ENCODE results near the gene EGR1.

The EGR1 gene

DNA sequence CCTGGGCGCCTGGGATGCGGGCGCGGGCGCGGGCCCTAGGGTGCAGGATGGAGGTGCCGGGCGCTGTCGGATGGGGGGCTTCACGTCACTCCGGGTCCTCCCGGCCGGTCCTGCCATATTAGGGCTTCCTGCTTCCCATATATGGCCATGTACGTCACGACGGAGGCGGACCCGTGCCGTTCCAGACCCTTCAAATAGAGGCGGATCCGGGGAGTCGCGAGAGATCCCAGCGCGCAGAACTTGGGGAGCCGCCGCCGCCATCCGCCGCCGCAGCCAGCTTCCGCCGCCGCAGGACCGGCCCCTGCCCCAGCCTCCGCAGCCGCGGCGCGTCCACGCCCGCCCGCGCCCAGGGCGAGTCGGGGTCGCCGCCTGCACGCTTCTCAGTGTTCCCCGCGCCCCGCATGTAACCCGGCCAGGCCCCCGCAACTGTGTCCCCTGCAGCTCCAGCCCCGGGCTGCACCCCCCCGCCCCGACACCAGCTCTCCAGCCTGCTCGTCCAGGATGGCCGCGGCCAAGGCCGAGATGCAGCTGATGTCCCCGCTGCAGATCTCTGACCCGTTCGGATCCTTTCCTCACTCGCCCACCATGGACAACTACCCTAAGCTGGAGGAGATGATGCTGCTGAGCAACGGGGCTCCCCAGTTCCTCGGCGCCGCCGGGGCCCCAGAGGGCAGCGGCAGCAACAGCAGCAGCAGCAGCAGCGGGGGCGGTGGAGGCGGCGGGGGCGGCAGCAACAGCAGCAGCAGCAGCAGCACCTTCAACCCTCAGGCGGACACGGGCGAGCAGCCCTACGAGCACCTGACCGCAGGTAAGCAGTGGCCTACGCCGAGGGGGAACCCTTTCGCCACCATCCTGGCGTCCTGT, at the start of gene EGR1:
Gene EGR1, plus strand, starts transcription at position 219 of the 864 bp plus-strand sequence. Its CDS starts 283 bp downstream, at position 502.
- H3K27ac ChIP-seq (ENCODE audit: low read depth, low read length, poor library complexity, severe bottlenecking) = peak within 1 kb of the TSS; percentile 70
- no peaks in the 10 kb centered on the region for H3K79me2 ChIP-seq (ENCODE audit: insufficient read depth, low read length)
- peak within 1 kb of the TSS; percentile 68 for H2AFZ ChIP-seq (ENCODE audit: low read length)

DNA sequence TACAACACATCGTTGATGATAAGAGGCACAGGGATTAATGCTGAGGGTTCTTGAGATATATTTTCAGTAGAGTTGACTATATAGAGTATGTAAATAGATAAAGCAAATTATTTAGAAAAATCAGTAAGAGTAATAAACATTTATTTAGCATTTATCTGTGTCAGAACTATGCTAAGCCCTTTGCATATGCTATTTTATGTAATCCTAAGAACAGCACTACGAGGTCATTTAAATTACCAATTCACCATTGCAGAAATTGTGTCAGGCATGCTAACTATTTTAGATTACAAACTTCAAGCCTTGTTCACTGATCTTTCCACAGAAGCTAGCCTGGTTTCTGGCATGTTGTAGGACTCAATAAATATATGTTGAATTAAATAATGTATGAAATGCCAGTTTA, 46.8 kb upstream of the EGR1 start:
- Histone ChIP-seq H3K36me3 (ENCODE audit: insufficient read depth, low read length) (peaks cover 85% of the 10 kb centered on the region), H4K20me1 (ENCODE audit: insufficient read depth, low read length) (no peaks in the 10 kb centered on the region), H3K4me1 (ENCODE audit: insufficient read depth, low read length, severe bottlenecking) (no peaks in the 10 kb centered on the region), H3K9ac (ENCODE audit: low read length) (no peak overlapping the region), H3K27ac (ENCODE audit: low read depth, low read length, poor library complexity, severe bottlenecking) (no peak overlapping the region), H3K4me3 (ENCODE audit: low read depth, low read length, poor library complexity, severe bottlenecking) (no peak overlapping the region), H2AFZ (ENCODE audit: low read length) (no peak overlapping the region), H3K4me2 (ENCODE audit: low read length) (no peak overlapping the region), H3K9me3 (ENCODE audit: low read length) (no peaks in the 10 kb centered on the region), H3F3A (ENCODE audit: insufficient read depth, low read length) (no peaks in the 10 kb centered on the region), H3K9me2 (ENCODE audit: low read depth, low read length) (no peaks in the 10 kb centered on the region), H3K27me3 (ENCODE audit: insufficient read depth, low read length) (no peaks in the 10 kb centered on the region), H3K79me2 (ENCODE audit: insufficient read depth, low read length) (no peaks in the 10 kb centered on the region)
- TF ChIP-seq EZH2 (IDR thresholded peaks at IDR 0.05; ENCODE audit: borderline replicate concordance, low read length) = no peak
- TF ChIP-seq, protein P1, sequence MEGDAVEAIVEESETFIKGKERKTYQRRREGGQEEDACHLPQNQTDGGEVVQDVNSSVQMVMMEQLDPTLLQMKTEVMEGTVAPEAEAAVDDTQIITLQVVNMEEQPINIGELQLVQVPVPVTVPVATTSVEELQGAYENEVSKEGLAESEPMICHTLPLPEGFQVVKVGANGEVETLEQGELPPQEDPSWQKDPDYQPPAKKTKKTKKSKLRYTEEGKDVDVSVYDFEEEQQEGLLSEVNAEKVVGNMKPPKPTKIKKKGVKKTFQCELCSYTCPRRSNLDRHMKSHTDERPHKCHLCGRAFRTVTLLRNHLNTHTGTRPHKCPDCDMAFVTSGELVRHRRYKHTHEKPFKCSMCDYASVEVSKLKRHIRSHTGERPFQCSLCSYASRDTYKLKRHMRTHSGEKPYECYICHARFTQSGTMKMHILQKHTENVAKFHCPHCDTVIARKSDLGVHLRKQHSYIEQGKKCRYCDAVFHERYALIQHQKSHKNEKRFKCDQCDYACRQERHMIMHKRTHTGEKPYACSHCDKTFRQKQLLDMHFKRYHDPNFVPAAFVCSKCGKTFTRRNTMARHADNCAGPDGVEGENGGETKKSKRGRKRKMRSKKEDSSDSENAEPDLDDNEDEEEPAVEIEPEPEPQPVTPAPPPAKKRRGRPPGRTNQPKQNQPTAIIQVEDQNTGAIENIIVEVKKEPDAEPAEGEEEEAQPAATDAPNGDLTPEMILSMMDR (IDR thresholded peaks at IDR 0.05; ENCODE audit: low read length) = no peak

More for the DNA sequence above, at the start of gene EGR1:
- Histone ChIP-seq H3K36me3 (ENCODE audit: insufficient read depth, low read length) (no peaks in the 10 kb centered on the region), H3K27me3 (ENCODE audit: insufficient read depth, low read length) (no peaks in the 10 kb centered on the region), H3K9me3 (ENCODE audit: low read length) (no peaks in the 10 kb centered on the region), H3F3A (ENCODE audit: insufficient read depth, low read length) (no peaks in the 10 kb centered on the region), H3K4me1 (ENCODE audit: insufficient read depth, low read length, severe bottlenecking) (peaks cover 20% of the 10 kb centered on the region), H4K20me1 (ENCODE audit: insufficient read depth, low read length) (no peaks in the 10 kb centered on the region), H3K9me2 (ENCODE audit: low read depth, low read length) (no peaks in the 10 kb centered on the region), H3K4me3 (ENCODE audit: low read depth, low read length, poor library complexity, severe bottlenecking) (peak within 1 kb of the TSS; percentile 73), H3K4me2 (ENCODE audit: low read length) (peak within 1 kb of the TSS; percentile 89), H3K9ac (ENCODE audit: low read length) (peak within 1 kb of the TSS; percentile 84)
- no peak for TF ChIP-seq EZH2 (IDR thresholded peaks at IDR 0.05; ENCODE audit: borderline replicate concordance, low read length)
- TF ChIP-seq, protein P1 (IDR thresholded peaks at IDR 0.05; ENCODE audit: low read length) = no peak

DNA sequence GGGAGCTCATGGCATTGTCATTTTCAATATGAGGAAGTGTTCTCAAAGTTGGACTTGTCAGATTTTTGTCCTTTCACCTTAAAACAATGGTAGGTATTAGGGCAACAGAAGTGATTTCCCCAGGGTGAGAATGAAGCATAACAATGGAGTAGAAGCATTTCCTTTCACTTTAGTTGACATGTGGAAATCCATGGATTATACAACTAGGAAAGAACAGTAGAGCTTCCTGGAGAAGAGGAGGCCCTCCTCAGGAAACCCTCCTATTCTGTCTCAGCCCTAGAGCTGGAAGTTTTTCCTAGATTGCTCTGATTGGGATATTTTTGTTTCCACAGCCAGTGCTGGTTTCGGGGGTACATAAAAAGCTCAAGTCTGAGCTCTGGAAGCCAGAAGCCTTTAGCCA, 40.2 kb upstream of the EGR1 start:
- Histone ChIP-seq H3K27me3 (ENCODE audit: insufficient read depth, low read length) (no peaks in the 10 kb centered on the region), H4K20me1 (ENCODE audit: insufficient read depth, low read length) (no peaks in the 10 kb centered on the region), H3K36me3 (ENCODE audit: insufficient read depth, low read length) (peaks cover 85% of the 10 kb centered on the region)

More for the DNA sequence above, 40.2 kb upstream of the EGR1 start:
- H3K4me2 ChIP-seq (ENCODE audit: low read length) = no peak overlapping the region
- H3K4me3 ChIP-seq (ENCODE audit: low read depth, low read length, poor library complexity, severe bottlenecking) = no peak overlapping the region
- TF ChIP-seq, protein P1 (IDR thresholded peaks at IDR 0.05; ENCODE audit: low read length) = no peak
- no peak for TF ChIP-seq EZH2 (IDR thresholded peaks at IDR 0.05; ENCODE audit: borderline replicate concordance, low read length)
- no peaks in the 10 kb centered on the region for H3K9me2 ChIP-seq (ENCODE audit: low read depth, low read length)
- H3K9ac ChIP-seq (ENCODE audit: low read length) = no peak overlapping the region
- no peaks in the 10 kb centered on the region for H3K4me1 ChIP-seq (ENCODE audit: insufficient read depth, low read length, severe bottlenecking)
- H3F3A ChIP-seq (ENCODE audit: insufficient read depth, low read length) = no peaks in the 10 kb centered on the region; the same call in 1 of the 2 replicates
- no peaks in the 10 kb centered on the region for H3K9me3 ChIP-seq (ENCODE audit: low read length)
- H3K79me2 ChIP-seq (ENCODE audit: insufficient read depth, low read length) = no peaks in the 10 kb centered on the region
- H2AFZ ChIP-seq (ENCODE audit: low read length) = no peak overlapping the region
- H3K27ac ChIP-seq (ENCODE audit: low read depth, low read length, poor library complexity, severe bottlenecking) = no peak overlapping the region
